NCI-H524 treated with DMSO at 0.1 percent for 48 hours (cell line): Measurements from ENCODE around the gene GABARAPL1.
"Not testable (repeated sequence)": the region's sequence is repeated elsewhere in the genome, so short reads cannot be mapped to it uniquely, and the experiment has no call there.

Experiments
- DNase-seq: peaks from one replicate; lab custom pipeline; 2025; lab: John Stamatoyannopoulos, UW

The GABARAPL1 gene

DNA sequence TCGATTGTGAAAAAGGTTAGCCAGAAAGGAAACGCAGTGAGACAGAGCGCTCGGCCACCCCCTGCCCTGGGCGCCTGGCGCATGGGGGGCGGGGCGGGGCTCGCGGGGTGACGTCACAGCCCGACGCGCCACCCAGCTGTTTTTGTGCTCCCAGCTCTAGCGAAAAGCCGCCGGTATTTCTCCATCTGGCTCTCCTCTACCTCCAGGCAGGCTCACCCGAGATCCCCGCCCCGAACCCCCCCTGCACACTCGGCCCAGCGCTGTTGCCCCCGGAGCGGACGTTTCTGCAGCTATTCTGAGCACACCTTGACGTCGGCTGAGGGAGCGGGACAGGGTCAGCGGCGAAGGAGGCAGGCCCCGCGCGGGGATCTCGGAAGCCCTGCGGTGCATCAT lies at the start of gene GABARAPL1:
TSS of gene GABARAPL1 (plus strand) at position 139 of the 393 bp plus-strand sequence. CDS start at position 392, 253 bp downstream.
- DNase-seq = no peak

GRCh38 chr12:10163084-10163483 lies 49.6 kb upstream of the GABARAPL1 start:
- no peak for DNase-seq

DNA sequence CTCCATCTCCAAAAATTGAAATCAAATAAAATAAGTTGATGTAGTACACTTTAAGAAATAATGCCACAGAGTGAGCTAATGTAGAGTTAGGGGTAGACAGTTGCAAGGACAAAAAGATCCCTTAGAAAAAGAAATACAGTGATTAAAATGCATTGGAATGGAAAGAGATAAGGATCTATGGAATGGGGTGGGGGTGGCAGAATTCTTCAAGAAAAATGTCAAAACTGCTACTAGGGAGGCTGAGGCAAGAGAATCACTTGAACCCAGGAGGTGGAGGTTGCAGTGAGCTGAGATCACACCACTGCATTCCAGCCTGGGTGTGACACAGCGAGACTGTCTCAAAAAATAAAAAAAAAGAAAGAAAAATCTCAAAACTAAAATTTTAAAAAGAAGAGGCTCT lies 47.3 kb upstream of the GABARAPL1 start:
- DNase-seq = no peak

GRCh38 chr12:10167599-10167998 lies 45.1 kb upstream of the GABARAPL1 start:
- no peak for DNase-seq

- no peak for DNase-seq
Observed at GRCh38 chr12:10169104-10169503, 43.6 kb upstream of the GABARAPL1 start.

- no peak for DNase-seq
Observed at GRCh38 chr12:10170216-10170615, 42.5 kb upstream of the GABARAPL1 start.

GRCh38 chr12:10171973-10172728 lies 40.5 kb upstream of the GABARAPL1 start, which contains the start of gene OLR1:
TSS of gene OLR1 (minus strand) at chr12:10172132. CDS start at chr12:10172077, 55 bp downstream.
- DNase-seq = no peak

GRCh38 chr12:10174986-10175614 lies 37.6 kb upstream of the GABARAPL1 start:
- no peak for DNase-seq

DNA sequence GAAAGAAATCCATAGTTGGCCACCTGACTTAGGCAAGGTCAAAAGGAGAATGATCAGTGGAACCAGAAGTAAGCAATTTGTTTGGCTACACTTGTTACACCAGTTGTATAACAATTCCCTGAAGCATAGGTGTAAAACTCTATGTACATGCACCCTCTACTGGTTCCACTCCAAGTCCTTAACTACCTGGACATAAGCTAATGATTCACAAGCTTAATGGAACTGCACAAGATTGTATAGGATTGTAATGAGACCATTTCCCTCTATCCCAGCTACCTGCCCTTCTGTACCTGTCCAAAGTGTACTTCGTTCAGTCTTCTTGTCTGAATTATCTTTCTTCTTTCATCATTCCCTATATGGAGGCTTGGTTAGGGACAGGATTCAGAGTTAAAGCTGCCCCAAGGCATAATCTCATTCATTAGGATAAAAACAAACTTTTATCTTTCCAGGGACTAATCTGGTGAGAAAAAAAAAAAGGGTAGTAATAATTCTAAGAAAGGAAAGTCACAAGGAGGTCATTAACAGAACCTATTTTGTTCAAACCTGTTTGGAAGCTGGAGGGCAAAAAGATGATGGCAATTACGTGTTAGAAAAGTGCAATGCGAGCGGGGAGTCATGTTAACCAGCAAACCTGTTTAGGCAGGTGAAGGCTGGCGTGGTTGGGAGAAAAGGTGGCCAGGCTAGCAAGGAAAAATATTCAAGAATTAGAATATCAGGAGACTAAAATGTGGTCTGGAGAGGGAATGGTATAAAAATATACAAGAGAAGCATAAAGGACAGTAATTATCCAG lies 36.6 kb upstream of the GABARAPL1 start:
- no peak for DNase-seq

- DNase-seq = no peak
Observed at GRCh38 chr12:10178821-10179220, 33.9 kb upstream of the GABARAPL1 start, which contains the start of gene TMEM52B. TSS of gene TMEM52B (plus strand) at chr12:10179032. CDS start at chr12:10179575, 543 bp downstream.

- DNase-seq = no peak
Observed at GRCh38 chr12:10179776-10180181, 32.9 kb upstream of the GABARAPL1 start.

DNA sequence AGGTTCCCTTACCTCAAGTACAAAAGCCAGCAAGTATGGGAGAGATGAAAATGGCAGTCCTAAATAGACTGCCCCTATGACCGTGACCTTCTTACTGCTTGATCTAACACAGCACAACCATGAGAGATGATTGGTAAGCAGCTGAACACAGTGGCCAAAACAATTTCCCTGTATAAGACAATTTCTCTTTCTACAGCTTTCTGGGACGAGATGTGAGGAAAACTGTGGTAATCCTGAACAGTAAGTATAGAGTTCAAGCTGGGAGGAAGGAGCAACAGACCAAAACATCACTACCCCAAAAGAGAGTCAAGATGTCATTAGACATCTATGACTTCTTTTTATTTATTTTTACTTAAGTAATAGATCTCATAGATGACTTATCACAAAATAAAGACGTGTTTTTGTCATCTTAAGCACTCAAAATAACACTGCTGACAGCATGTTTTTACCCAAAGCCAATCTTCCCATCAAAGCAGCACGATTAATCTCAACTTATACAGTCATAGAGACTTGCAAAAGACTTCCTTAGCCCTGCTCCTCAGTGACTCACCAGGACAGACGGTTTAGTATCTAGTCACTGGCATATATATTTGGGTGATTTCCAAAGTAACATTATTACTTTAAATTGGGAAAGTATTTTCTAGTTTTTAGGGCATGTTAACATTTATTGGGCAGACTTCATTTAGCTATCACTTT lies 30.2 kb upstream of the GABARAPL1 start:
- no peak for DNase-seq

DNA sequence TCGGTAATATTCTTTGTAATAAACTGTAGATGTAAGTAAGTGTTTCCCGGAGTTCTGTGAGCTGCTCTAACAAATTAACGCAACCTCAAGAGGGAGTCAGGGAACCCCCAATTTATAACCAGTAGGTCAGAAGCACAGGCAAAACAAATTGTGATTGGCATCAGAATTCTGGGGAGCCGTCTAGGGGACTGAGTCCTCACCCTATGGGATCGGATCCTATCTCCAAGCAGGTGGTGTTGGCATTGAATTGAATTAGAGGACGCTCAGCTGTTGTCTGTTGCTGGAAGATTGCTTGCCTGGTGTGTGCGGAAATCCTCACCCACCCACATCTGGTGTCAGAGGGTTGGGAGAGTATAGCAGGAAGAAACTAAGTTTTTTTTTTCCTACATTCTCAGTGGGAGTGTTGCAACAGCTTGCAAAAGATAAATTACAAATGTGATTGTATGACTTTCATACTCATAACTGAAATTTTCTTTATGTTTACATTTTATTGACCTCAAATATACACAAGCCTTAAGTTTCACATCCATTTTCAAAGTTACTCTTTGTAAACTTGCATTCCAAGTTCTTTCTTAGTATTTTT lies 28.3 kb upstream of the GABARAPL1 start:
- no peak for DNase-seq

DNA sequence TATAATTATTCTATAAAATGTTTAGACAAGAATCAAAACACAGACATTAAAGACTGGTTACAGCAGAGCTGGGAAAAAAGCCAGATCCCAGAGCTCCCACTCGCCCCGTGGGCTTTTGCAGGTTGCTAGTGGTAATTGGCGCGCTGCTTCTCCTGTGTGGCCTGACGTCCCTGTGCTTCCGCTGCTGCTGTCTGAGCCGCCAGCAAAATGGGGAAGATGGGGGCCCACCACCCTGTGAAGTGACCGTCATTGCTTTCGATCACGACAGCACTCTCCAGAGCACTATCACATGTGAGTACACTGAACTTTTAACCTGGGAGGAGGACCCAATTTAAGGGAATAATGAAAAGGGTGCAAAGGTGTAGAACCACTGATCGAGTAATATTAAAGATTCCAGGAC lies 26.4 kb upstream of the GABARAPL1 start:
- DNase-seq = no peak

GRCh38 chr12:10186958-10187357 lies 25.7 kb upstream of the GABARAPL1 start:
- DNase-seq = not testable (repeated sequence)

GRCh38 chr12:10189653-10190052 lies 23.0 kb upstream of the GABARAPL1 start:
- no peak for DNase-seq

GRCh38 chr12:10190558-10191388 lies 21.9 kb upstream of the GABARAPL1 start:
- DNase-seq = no peak

- DNase-seq = no peak
Observed at GRCh38 chr12:10191865-10192264, 20.8 kb upstream of the GABARAPL1 start.

GRCh38 chr12:10194160-10194670 lies 18.5 kb upstream of the GABARAPL1 start:
- no peak for DNase-seq

GRCh38 chr12:10196210-10196609 lies 16.5 kb upstream of the GABARAPL1 start:
- no peak for DNase-seq
